ENCODE results near the gene STEAP3. TPM values are rescaled to one million over a fixed set of nuclear protein-coding genes. Genes with fewer than 3 reads are reported as not detected.
A peak's percentile ranks its signal among the peaks of the same experiment; 100 is the strongest.

The STEAP3 gene, protein sequence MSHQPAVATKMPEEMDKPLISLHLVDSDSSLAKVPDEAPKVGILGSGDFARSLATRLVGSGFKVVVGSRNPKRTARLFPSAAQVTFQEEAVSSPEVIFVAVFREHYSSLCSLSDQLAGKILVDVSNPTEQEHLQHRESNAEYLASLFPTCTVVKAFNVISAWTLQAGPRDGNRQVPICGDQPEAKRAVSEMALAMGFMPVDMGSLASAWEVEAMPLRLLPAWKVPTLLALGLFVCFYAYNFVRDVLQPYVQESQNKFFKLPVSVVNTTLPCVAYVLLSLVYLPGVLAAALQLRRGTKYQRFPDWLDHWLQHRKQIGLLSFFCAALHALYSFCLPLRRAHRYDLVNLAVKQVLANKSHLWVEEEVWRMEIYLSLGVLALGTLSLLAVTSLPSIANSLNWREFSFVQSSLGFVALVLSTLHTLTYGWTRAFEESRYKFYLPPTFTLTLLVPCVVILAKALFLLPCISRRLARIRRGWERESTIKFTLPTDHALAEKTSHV
- total RNA-seq: 4.6 and 7.2 TPM in 2 replicates

DNA sequence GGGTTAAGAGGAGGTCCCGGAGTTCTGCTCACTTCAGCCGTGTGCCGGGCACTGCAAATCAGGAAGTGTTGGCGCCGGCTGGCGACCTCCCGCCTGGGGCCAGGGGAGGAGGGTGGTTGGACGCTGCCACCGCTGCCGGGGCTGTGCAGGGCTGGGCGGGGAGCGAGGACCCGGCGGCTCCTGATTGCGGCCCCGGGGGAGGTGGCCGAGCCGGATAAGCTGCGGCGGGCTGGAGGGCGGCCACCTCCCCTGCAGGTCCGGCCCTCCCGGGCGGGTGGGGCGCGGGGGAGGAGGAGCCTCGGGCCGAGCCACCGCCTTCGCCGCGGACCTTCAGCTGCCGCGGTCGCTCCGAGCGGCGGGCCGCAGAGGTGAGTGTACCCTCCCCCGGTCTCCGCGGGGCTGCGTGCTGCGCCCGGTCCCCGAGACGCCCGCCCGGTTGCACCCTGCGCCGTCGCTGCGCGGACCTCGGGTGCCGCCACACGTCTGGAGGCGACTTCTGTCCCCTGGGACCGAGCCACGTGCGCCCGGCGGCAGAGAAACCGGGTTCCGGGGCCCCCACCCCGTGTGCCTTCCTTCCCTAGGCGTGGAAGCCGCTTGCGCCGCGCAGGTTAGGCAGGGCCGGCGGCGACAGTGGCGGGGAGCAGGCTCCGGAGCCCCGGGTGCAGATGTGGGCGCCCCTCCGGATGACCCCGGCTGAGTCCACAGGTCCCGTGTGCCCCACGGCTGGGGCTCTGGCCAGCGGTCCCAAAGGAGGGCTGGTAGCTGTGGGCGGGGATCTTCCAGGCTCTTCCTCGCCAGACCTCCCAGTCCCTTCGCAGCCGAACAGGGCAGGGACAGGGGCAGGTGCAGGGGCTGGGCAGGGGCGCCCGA is at the start of gene STEAP3:
TSS of gene STEAP3 (plus strand) at position 314 of the 870 bp plus-strand sequence. CDS start 7,179 bp downstream, outside the sequence.
- DNase-seq (ENCODE audit: low read depth in 2 of 2): peak; percentile 49 to 78

DNA sequence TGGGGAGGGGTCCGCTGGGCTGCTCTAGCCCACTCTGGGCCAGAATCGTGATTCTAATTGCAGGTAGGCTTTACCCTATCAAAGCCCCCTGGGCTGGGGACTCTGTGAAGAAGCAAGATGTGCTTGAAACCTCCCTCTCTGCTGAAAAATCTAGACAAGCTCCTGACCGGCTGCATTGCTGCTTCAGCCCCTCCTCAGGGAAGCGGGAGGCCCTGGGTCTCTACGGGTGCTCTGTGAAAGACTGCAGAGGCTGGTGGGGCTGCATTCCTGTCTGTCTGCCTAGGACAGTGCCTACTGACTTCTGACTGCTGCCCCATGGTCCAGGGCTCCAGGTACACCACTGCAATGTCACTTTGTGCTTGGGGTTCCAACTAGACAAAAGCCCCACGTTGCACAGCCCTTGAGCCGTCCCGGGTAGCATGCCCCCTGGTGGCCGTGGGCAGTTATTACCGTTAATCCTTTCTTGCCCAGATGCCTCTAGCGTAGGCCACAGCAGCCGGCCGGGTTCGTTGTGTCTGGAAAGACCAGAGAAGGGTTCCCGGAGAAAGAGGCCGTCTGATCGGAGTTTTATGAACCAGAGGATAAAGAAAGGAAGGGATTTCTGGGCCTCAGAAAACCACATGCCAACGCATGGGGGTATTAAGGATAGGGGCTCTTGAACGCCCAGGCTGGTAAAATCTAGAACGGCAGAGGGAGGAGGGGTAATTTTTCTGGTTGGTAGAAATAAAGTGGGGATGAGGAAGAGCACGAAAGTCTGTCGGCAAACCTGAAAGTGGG is 49.2 kb upstream of the STEAP3 start:
- DNase-seq (ENCODE audit: low read depth in 2 of 2): peak; percentile 48 to 68

DNA sequence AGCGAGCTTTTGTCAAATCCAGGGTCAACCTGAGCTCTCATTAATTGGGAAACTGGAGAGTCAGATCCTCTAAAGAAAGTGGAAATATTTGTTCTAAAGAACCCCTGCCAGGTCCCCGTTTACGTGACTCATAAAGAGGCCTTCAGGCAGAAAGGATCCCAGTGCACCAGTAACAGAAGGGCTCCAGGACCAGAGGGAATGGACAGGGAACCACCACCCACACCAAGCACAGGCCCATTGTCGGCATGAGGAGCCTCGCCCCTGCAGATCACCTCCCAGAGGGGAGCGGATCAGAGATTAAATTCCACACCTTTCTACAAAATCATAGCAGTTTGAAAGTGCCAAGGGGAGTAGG is 48.7 kb upstream of the STEAP3 start:
- no peak for DNase-seq (ENCODE audit: low read depth in 2 of 2)

DNA sequence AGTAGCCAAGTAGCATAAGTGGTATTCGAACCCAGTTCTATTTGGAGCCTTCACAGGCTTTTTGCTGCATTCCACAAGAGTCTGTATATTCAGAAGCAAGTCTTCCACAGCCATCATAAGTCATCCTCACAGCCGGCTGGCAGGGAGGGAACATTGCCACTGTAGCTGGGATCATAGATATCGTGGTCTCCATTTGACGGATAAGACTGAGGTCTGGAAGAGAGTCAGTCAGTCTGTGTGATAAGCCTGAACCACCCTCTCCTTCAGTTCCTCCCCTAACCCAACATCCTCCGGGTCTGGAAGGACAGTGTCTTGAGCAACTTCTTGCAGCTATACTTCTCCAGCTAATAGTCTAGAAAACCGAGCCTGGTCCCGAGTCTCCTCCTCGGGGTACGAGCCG is 48.1 kb upstream of the STEAP3 start:
- no peak for DNase-seq (ENCODE audit: low read depth in 2 of 2)

DNA sequence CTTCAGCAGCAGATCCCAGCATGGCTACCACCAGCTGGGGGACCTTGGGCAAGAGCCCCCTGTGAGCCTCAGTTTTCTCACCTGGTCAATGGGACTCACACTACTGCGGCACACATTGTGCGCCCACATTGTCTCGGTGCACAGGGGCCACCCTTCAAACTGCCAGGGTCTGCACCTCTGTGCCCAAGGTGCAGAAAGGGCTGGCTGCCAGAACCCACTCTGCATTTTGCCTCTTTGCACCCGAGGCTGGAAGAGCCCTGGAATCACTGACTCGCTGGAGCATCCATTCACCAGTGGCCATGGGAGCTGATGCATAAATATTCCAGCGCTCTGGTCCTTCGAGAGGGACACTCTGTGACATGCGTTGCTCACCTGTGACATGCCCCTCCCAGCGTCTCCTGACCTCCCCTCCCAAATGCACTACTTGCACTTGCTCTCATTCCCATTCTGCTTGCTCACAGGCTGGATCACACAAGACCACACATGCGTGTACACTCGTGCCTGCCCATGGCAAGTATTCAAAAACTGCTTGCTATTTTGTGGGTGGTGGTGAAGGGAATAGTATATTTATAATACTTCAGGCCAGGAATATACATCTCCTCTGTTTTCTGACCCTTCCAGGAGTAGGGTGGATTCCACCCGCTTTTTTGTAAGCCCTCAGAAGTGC is 46.3 kb upstream of the STEAP3 start:
- no peak for DNase-seq (ENCODE audit: low read depth in 2 of 2)

DNA sequence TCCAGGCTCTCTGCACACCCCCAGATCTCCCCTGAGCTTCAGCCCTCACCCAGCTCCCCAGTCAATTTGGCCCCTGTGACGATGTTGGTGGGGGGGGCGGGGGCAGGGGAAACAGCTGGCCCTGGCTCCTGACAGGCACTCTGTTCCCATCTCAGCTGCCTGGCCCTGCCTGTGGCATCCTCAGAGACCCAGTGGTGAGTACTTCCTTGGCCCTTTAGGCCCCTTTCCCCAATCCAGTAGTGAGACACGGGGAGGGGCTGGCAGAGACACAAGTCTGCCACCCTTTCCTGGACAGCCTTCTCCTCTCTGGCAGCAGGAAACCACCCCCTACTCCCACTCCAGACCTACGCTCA is 45.8 kb upstream of the STEAP3 start:
- DNase-seq (ENCODE audit: low read depth in 2 of 2): no peak

DNA sequence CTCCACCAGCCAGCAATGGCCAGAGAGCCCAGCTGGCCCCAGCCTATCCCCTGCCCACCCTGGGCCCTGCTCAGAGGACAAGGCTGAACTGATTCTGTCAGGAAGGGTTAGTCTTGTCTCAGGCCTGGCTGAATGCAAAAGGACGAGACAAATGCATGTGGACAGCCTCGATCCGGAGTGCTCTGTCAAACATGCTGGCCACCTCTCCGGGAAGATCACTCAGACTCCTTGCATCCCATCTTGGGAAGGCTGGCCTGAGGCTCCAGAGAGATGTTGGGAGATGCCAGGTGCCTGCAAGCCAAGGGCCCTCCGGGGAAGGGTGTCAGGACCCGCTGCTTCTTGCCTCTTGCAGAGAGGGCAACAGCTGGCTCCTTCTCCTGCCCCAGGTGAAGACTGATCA is 44.9 kb upstream of the STEAP3 start:
- no peak for DNase-seq (ENCODE audit: low read depth in 2 of 2)

DNA sequence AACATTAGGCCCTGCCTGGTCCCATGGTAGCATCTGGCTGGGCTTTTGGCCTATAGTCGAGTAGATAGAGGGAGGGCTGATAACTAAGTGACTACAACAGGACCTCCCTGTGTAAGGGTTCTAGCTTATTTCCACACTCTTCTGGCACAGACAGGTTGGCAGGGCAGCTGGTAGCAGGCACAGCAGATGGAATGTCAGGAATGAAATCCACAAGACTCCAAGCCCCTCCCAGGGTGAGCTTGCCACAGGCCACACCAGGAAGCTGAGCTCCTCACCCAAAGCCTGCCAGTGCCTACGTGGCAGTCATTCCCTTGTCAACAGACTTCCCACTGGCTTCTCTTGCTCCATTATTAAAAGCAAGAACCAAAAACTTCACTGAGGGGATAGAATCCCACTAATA is 44.4 kb upstream of the STEAP3 start:
- DNase-seq (ENCODE audit: low read depth in 2 of 2): no peak

DNA sequence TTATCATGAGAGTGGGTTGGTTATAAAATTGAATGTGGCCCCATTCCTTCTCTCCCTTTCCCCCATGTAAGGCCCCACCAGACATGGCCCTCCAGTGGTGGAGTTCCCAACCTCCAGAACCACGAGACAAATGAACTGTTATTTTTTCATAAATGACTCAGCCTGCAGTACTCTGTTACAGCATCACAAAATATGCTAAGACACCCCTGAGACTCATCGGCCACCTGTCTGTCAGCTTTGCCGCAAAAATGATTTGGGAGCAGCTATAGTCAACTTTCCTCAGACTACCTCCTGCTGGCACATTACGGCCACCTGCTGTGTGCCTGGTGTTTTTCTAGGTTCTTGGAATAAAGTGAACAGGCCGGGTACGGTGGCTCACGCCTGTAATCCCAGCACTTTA is 43.6 kb upstream of the STEAP3 start:
- DNase-seq (ENCODE audit: low read depth in 2 of 2): no peak

DNA sequence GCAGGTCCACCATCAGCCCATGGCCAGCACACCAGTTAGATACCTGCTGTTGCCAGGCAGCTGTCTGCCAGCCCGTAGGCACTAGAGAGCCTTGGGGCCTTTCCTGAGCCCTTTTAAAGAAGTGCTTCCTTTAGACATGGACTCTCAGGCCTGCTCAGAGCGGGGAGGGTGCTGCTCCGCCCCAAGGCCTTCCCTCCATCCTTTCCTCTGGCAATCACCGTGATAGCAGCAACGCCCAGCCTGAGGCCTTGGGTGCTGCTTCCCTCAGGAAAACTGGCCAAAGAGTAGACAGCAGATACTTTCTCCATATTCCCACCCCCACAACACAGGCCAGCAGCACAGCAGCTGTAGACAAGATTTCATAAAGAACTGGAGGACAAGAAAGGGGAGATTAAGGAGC is 42.7 kb upstream of the STEAP3 start:
- no peak for DNase-seq (ENCODE audit: low read depth in 2 of 2)

DNA sequence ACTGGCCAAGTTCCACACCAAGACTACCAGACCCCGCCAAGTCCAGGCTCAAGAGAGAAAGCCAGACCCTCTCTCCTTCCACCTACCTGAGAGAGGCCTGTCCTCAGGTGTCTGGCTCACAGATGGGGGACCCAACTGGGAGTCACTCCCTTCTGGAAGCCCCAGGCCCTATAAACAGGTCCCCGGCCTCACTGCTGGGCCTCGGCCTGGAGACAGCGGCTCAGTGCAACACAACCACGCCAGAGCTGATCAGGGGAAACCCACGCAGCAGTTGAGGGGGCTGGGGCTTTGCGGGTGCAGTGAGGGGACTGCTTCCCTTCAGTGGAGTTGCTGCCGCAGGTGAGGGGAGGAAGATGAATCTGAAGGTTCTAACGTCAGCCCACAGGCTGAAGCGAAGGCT is 42.2 kb upstream of the STEAP3 start:
- DNase-seq (ENCODE audit: low read depth in 2 of 2): no peak

DNA sequence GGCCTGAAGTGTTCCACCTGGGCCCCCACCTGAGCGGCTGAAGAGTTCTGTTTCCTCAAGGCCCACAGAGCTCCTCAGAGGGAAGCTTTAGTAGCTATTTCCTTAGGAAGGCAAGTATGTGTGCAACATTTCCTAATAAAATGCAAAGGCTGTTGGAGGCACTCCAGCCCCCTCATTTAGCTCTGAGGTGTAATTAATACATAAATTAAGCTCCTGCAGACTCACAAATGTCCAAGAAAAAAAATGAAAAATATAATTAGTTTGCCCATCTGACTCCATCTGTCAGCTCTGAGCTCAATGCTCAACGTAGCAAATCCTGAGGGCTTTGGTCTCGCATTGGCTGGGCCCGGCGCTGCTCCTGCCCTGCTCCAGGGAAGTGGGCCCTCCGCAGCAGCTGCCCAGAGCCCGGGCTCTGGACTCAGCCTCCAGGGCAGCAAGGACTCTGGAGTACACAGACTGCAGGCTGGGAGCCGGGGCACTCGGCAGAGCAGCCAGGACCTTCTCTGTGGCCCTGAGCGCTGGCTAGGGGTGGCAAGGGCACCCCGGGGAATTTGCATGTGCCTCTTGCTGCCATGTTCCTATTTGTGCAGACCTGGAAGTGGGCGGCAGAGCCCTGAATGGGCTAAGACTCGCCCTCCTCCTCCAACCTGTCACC is 41.7 kb upstream of the STEAP3 start:
- no peak for DNase-seq (ENCODE audit: low read depth in 2 of 2)

DNA sequence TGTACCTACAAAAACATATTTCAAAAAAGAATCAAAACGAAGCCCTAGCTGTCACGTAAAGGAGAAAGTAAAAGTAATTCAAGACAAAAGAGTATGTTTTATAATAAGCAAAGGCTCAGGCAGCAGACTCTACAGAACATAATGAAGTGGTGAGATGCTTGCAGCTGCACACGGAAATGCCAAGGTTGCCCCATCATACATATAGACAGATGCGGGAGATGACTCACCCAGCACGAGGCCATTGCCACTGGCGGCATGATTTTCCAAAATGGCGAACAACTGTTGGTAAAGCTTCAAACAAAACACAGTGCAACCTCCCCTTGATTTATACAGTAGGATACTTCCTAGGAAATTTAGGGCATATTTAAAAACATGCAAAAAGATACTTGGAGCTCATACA is 39.1 kb upstream of the STEAP3 start:
- DNase-seq (ENCODE audit: low read depth in 2 of 2): no peak

DNA sequence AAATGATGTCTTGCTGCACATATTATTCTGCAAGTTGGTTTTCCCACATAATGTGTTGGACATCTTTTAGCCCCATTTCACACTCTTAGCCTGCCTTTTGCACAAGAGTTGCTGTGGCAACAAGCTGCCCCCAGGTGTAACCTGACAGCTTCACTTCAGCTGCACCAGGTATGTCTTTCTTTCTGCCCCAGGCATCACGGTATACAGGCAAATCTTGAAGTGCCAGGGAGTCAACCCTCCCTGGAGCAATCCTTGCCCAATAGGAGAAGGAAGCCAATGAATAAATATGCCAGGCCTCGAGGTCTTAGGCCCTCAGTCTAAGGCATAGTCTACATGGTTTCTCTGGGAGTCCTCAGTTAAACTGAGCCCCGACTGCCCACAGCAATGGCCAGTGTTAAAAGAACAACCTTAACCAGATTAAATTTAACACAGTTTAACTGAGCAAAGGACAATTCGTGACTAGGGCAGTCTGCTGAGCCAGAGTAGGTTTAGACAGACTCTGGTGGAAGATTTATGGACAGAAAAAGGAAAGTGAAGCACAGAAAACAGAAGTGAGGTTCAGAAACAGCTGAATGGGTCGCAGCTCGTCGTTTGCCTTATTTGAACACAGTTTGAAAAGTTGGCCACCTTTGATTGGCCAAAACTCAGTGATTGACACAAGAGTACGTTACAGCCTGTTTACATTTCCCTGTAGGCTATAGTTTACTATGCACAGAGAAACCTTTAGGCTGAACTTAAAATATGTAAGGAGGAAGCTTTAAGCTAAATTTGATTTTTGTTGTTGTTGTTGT is 33.1 kb upstream of the STEAP3 start:
- DNase-seq (ENCODE audit: low read depth in 2 of 2): no peak

DNA sequence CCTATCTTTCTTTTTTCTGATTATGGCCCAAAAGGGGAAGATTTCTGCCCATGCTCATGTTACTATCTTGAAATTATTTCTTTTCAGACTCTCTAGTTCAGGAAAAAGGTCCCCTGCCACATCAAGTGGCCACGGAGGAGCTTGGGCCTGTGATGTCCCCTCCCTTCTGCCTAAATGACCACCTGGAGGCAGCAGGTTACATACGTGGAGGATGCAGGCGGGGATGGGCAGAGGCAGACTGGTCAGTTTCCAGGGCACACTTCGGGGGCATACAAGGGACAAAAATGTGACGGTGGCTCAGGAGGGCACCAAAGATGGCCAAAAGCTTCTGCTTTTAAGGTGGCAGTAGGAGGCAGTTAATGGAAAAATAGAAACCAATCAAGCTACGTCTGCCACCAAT is 30.7 kb upstream of the STEAP3 start:
- DNase-seq (ENCODE audit: low read depth in 2 of 2): no peak

DNA sequence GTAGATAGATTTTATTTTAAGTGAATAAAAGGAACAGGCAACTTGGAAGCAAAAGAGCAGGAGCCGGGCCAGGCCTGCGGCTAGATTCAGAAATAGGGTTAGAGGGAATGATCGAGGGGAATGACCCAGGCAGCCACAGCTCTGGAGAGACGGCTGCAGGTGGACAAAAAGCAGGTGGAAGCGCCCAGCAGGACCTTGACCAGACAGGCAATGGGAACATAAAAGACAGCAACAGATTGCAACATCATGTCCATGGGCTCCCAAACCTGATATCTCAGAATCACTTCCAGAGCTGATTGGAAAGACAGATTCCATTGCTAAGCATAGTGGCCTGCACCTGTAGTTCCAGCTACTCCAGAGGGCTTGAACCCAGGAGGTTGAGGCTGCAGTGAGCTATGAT is 28.6 kb upstream of the STEAP3 start:
- no peak for DNase-seq (ENCODE audit: low read depth in 2 of 2)

DNA sequence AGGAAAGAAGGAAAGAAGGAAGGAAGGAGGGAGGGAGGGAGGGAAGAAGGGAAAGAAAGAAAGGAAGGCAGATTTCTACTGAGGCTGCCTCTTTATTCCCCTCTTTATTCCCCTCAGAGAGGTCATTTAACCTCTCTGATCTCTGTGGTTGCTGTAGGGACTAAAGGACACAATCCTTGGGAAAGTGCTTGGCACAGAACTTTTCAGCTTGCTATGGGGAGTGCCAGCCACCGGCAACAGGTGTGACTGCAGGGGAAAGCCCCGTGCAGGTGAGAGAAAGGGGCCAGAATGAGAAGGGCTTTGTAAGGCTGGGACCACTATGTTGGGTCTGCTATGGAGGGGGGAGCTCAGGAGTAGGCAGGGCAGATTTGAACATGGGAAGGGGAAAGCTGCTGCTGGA is 27.7 kb upstream of the STEAP3 start:
- DNase-seq (ENCODE audit: low read depth in 2 of 2): no peak

DNA sequence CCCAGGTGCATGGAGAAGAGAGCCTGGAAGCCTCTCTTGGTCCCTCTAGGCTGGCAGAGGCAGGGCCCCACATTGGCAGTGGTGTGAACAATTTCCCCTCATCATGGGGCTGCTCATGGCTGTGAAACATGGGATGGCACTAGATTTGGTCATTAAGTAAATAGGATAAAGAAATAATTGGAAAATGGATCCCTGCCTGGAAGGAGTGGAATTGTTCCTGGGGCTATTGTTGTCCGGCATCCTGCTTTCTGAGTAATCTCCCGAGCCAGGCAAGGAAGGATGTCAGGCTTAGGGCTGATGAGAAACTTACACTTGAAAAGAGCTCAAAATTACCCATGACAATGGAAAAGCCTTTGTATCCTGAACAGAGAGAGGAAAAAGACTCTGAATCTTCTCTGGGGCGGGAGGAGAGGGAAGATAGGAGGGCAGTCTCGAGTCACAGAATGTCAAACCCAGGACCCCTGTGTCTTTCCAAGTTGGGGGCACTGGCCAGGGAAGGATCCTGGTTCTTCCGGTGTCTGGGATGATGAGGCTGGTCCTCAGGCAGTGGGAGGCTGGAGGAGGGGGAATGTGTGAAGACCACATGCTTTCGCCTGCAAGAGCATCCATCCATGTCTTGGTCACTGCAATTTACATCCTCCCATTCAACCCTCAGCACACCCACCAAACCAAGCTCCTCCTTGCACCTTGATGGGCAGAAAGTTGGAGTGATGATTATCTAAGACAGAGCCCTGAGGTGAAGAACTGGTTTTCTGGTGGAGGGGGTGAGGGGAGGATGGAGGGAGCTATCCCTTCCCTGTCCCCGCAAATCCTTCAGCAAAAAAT is 27.1 kb upstream of the STEAP3 start:
- DNase-seq (ENCODE audit: low read depth in 2 of 2): no peak

DNA sequence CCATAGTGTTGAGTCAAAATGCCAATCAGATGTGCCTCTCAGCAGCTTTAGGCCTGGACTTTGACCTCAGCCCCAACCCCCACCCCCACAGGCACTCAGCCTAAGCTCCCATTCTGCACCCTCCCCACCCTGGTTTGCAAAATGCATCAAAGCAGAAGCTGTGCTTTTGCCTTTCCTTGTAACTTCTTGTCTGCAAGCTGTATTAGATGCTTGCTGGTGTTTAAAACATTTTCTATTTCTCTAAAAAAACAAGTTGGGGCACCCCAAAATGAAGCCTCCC is 26.6 kb upstream of the STEAP3 start:
- no peak for DNase-seq (ENCODE audit: low read depth in 2 of 2)
